Progenitor cell of endocrine pancreas (in vitro differentiated cells): ENCODE measurements around the gene TRPM2. TPM values are rescaled to one million over a fixed set of nuclear protein-coding genes. Genes with fewer than 3 reads are reported as not detected.
"Not testable (repeated sequence)": the region's sequence is repeated elsewhere in the genome, so short reads cannot be mapped to it uniquely, and the experiment has no call there.

Source experiments
- DNase-seq: peaks from one replicate; pipeline ENCODE4 v3.0.0; 2021; ENCODE audit warnings: low spot score; ENCODE audit not compliant: unreplicated experiment
- H3K27ac Mint-ChIP-seq: 2 replicates; pipeline ENCODE4 v1.8.0; 2021; ENCODE audit warnings: mild to moderate bottlenecking, moderate library complexity, mixed read lengths
- H3K27me3 Mint-ChIP-seq: 2 replicates; pipeline ENCODE4 v1.8.0; 2021; ENCODE audit warnings: mixed read lengths
- H3K36me3 Mint-ChIP-seq: 2 replicates; pipeline ENCODE4 v1.8.0; 2022; ENCODE audit warnings: mixed read lengths; ENCODE audit not compliant: insufficient read depth
- H3K4me1 Mint-ChIP-seq: 2 replicates; pipeline ENCODE4 v1.8.0; 2021; ENCODE audit warnings: low read depth, mixed read lengths
- H3K4me3 Mint-ChIP-seq: 2 replicates; pipeline ENCODE4 v1.8.0; 2021; ENCODE audit warnings: low read depth, mild to moderate bottlenecking, moderate library complexity, mixed read lengths
- H3K9me3 Mint-ChIP-seq: 2 replicates; pipeline ENCODE4 v1.8.0; 2021; ENCODE audit warnings: low read depth, mixed read lengths
- total RNA-seq: library from RNA; stranded (reverse); gene quantifications from 2 replicates; pipeline ENCODE4 v1.2.1, GENCODE V29; 2021
- TF ChIP-seq, protein P1 (sequence below): fragments of 200-600 bp; sonication (generic); IDR thresholded peaks from one replicate; pipeline ENCODE4 v1.5.0; 2021; ENCODE audit warnings: antibody characterized with exemption, mild to moderate bottlenecking; ENCODE audit not compliant: unreplicated experiment

The TRPM2 gene
- total RNA-seq, 1 donor from 2014 or later: 0.17 TPM

DNA sequence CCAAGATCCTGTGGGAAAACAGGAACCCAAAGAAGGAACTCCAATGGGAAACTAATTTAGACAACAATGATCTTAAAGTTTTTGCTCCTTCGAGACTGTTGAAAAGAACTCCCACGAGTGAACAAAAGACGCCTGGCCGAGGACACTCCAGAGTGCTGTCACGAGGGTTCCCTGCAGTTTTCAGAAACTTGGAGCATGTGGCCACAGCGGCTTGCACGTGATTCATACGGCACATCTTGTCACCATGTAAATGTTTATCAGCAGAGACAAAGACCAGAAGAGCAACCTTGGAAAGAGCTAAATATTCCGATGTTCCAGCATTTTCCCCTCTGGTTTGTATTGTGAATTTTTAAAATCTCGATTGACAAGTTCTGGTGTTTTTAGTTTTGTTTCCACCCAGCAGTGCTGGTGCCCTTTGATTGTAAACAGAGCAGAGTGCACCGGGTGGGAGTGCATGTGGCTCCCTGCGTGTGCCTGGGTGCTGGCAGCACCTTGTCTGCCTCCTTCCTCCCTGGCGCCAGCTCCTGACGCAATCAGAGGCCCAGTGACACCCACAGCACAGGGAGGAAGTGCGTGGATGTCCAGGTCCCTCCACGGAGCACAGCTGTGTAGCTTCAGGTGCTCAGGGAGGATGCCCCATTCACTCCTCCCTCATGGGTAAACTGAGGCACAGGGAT, 124.8 kb downstream of the TRPM2 start:
- peaks cover 8% of the 10 kb centered on the region for H3K4me1 Mint-ChIP-seq
- peaks cover 4% of the 10 kb centered on the region for H3K9me3 Mint-ChIP-seq
- H3K27me3 Mint-ChIP-seq: no peaks in the 10 kb centered on the region
- peaks cover 1% of the 10 kb centered on the region for H3K36me3 Mint-ChIP-seq
- H3K4me3 Mint-ChIP-seq: no peak overlapping the region
- no peak for DNase-seq
- TF ChIP-seq, protein P1, sequence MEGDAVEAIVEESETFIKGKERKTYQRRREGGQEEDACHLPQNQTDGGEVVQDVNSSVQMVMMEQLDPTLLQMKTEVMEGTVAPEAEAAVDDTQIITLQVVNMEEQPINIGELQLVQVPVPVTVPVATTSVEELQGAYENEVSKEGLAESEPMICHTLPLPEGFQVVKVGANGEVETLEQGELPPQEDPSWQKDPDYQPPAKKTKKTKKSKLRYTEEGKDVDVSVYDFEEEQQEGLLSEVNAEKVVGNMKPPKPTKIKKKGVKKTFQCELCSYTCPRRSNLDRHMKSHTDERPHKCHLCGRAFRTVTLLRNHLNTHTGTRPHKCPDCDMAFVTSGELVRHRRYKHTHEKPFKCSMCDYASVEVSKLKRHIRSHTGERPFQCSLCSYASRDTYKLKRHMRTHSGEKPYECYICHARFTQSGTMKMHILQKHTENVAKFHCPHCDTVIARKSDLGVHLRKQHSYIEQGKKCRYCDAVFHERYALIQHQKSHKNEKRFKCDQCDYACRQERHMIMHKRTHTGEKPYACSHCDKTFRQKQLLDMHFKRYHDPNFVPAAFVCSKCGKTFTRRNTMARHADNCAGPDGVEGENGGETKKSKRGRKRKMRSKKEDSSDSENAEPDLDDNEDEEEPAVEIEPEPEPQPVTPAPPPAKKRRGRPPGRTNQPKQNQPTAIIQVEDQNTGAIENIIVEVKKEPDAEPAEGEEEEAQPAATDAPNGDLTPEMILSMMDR: no peak
- no peak overlapping the region for H3K27ac Mint-ChIP-seq

- peaks cover 2% of the 10 kb centered on the region for H3K36me3 Mint-ChIP-seq
- no peaks in the 10 kb centered on the region for H3K27me3 Mint-ChIP-seq
- peaks cover 5% of the 10 kb centered on the region for H3K9me3 Mint-ChIP-seq
- no peak overlapping the region for H3K4me3 Mint-ChIP-seq
- TF ChIP-seq, protein P1: no peak
- peaks cover 8% of the 10 kb centered on the region for H3K4me1 Mint-ChIP-seq
- H3K27ac Mint-ChIP-seq: no peak overlapping the region
- DNase-seq: no peak
These were observed 125.4 kb downstream of the TRPM2 start for GRCh38 chr21:44478801-44479167.

DNA sequence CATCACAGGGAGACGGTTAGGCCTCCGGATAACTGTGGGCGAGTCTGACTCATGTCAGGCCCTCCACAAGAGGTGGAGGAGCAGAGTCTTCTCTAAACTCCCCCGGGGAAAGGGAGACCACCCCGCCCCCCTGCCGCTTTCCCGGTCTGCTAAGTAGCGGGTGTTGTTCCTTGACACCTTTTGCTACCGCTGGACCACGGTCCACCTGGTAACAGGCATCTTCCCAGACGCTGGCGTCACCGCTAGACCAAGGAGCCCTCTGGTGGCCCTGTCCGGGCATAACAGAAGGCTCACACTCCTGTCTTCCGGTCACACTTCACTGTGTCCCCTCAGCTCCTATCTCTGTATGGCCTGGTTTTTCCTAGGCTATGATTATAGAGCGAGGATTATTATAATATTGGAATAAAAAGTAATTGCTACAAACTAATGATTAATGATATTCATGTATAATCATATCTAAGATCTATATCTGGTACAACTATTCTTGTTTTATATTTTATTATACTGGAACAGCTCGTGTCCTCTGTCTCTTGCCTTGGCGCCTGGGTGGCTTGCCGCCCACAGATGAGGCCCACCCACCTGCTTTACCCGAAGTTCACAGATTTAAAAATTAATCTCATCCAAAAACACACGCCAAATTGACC, 126.3 kb downstream of the TRPM2 start:
- not testable (repeated sequence) for H3K27me3 Mint-ChIP-seq, H3K4me3 Mint-ChIP-seq, H3K36me3 Mint-ChIP-seq, DNase-seq, H3K4me1 Mint-ChIP-seq, H3K27ac Mint-ChIP-seq
- TF ChIP-seq, protein P1: peak; percentile 64
- peaks cover 13% of the 10 kb centered on the region for H3K9me3 Mint-ChIP-seq

GRCh38 chr21:44480200-44481053, 127.0 kb downstream of the TRPM2 start:
- peaks cover 5% of the 10 kb centered on the region for H3K36me3 Mint-ChIP-seq
- no peak overlapping the region for H3K27ac Mint-ChIP-seq
- H3K4me3 Mint-ChIP-seq: no peak overlapping the region
- H3K9me3 Mint-ChIP-seq: peaks cover 16% of the 10 kb centered on the region
- TF ChIP-seq, protein P1: no peak
- no peak for DNase-seq
- H3K4me1 Mint-ChIP-seq: peaks cover 9% of the 10 kb centered on the region
- no peaks in the 10 kb centered on the region for H3K27me3 Mint-ChIP-seq

DNA sequence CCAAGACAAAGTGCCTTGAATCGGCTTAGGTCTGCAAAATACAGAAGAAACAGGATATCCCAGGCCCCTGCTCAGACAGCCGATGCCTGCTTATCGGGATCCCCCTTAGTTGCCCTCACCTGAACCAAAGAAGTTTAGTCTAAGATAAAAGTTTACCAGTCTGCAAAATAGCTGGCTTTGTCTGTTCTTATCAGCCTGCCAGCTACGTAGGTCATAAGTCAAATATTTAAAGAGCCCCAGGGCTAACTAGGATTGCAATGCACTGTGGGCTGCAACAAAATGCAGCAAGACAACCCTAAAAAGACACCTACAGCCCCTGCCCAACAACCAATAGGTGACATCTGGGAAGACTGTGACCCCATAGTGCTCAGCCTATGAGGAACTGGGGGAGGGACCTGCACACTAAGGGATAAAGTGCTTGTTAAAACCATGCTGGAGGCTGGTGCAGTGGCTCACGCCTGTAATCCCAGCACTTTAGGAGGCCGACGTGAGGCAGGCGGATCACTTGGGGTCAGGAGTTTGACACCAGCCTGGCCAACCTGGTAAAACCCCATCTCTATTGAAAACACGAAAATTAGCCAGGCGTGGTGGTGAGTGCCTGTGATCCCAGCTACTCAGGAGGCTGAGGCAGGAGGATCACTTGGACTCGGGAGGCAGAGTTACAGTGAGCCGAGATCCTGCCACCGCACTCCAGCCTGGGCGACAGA, 129.3 kb downstream of the TRPM2 start:
- no peaks in the 10 kb centered on the region for H3K27me3 Mint-ChIP-seq

More for the DNA sequence above, 129.3 kb downstream of the TRPM2 start:
- Mint-ChIP-seq H3K27ac (peak overlapping the region; percentile 80), H3K9me3 (peaks cover 20% of the 10 kb centered on the region), H3K36me3 (peaks cover 5% of the 10 kb centered on the region), H3K4me3 (peak overlapping the region; percentile 44), H3K4me1 (peaks cover 11% of the 10 kb centered on the region)
- TF ChIP-seq, protein P1: no peak
- no peak for DNase-seq
